RWPE2 (cell line): ENCODE results near the gene CDON.

Source experiments
- ATAC-seq: fragments of 200-7000 bp; cut with Tn5 transposase; 3 replicates; pipeline ENCODE4 v1.9.1; 2021; ENCODE audit warnings: low read depth
- DNase-seq: peaks from one replicate; pipeline ENCODE4 v3.0.0-alpha.2; 2020; ENCODE audit warnings: low spot score
- H3K27ac ChIP-seq: fragments of 450-650 bp; 2 replicates; pipeline ENCODE4 v1.5.1; 2017; ENCODE audit warnings: mild to moderate bottlenecking; ENCODE audit not compliant: poor library complexity, severe bottlenecking
- H3K27me3 ChIP-seq: fragments of 250-450 bp; sonication (Bioruptor Pico); 2 replicates; pipeline ENCODE4 v1.5.1; 2021; ENCODE audit warnings: mild to moderate bottlenecking, moderate library complexity; ENCODE audit not compliant: insufficient read depth, poor library complexity, severe bottlenecking
- H3K36me3 ChIP-seq: fragments of 250-450 bp; sonication (Bioruptor Pico); 2 replicates; pipeline ENCODE4 v1.5.1; 2020; ENCODE audit warnings: low read depth, mild to moderate bottlenecking, moderate library complexity
- H3K4me1 ChIP-seq: fragments of 250-450 bp; sonication (Bioruptor Pico); 2 replicates; pipeline ENCODE4 v1.5.1; 2021; ENCODE audit warnings: mild to moderate bottlenecking, moderate library complexity; ENCODE audit not compliant: insufficient read depth, poor library complexity, severe bottlenecking
- H3K4me3 ChIP-seq: fragments of 250-450 bp; sonication (Bioruptor Pico); 2 replicates; pipeline ENCODE4 v1.5.1; 2021; ENCODE audit warnings: mild to moderate bottlenecking, moderate library complexity; ENCODE audit not compliant: severe bottlenecking
- H3K9me3 ChIP-seq: fragments of 250-450 bp; sonication (Bioruptor Pico); 2 replicates; pipeline ENCODE4 v1.5.1; 2021; ENCODE audit warnings: mild to moderate bottlenecking, moderate library complexity; ENCODE audit not compliant: severe bottlenecking
- TF ChIP-seq, protein P1 (sequence below): fragments of 450-650 bp; IDR thresholded peaks from one replicate; pipeline ENCODE4 v1.5.1; 2017; ENCODE audit warnings: mild to moderate bottlenecking, moderate library complexity; ENCODE audit not compliant: poor library complexity, severe bottlenecking

Gene CDON, protein sequence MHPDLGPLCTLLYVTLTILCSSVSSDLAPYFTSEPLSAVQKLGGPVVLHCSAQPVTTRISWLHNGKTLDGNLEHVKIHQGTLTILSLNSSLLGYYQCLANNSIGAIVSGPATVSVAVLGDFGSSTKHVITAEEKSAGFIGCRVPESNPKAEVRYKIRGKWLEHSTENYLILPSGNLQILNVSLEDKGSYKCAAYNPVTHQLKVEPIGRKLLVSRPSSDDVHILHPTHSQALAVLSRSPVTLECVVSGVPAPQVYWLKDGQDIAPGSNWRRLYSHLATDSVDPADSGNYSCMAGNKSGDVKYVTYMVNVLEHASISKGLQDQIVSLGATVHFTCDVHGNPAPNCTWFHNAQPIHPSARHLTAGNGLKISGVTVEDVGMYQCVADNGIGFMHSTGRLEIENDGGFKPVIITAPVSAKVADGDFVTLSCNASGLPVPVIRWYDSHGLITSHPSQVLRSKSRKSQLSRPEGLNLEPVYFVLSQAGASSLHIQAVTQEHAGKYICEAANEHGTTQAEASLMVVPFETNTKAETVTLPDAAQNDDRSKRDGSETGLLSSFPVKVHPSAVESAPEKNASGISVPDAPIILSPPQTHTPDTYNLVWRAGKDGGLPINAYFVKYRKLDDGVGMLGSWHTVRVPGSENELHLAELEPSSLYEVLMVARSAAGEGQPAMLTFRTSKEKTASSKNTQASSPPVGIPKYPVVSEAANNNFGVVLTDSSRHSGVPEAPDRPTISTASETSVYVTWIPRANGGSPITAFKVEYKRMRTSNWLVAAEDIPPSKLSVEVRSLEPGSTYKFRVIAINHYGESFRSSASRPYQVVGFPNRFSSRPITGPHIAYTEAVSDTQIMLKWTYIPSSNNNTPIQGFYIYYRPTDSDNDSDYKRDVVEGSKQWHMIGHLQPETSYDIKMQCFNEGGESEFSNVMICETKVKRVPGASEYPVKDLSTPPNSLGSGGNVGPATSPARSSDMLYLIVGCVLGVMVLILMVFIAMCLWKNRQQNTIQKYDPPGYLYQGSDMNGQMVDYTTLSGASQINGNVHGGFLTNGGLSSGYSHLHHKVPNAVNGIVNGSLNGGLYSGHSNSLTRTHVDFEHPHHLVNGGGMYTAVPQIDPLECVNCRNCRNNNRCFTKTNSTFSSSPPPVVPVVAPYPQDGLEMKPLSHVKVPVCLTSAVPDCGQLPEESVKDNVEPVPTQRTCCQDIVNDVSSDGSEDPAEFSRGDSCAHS (N-terminal part only)

DNA sequence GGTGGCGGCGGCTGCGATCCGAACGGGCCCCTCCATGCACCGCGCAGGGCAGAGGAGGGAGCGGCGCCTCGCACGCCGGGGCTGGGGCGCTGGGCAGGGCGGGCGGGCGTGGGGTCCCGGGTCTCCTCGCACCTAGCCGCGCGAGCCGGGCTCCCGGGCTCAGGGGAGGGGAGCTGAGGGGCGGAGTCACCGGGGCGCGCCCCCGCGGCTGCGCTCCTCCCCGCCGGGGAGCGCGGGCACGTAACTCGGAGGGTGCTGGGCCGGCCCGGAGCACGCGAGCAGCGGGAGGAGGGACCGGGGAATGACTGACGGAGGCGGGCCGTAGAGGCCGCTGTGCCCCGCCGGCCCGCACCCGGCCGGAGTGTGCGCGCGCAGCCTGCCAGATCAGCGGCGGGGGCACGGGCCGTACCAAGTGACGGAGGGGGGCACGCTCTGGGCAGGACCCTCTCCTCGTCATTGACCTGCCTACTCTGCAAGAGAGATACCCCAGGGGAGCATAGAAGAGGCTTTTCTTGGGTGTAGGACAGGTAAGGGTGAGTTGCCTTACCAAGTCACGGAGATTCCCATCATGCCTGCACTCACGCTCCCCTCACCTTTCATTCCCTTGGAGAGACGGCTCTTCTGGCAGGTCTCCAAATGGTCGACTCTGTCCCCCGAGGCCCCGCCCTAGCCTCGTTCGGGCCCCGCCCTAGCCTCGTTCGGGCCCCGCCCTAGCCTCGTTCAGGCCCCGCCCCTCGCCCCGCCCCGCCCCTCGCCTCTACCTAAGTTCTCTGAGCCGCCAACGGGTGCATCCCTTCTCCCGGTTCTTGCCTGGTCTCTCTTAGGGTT, at the start of gene CDON:
CDON (minus strand) TSS at position 188 of the 828 bp plus-strand sequence. CDS start 39,390 bp downstream, outside the sequence.
- ATAC-seq, result peak; percentile 93
- no peaks in the 10 kb centered on the region for H3K27me3 ChIP-seq

DNA sequence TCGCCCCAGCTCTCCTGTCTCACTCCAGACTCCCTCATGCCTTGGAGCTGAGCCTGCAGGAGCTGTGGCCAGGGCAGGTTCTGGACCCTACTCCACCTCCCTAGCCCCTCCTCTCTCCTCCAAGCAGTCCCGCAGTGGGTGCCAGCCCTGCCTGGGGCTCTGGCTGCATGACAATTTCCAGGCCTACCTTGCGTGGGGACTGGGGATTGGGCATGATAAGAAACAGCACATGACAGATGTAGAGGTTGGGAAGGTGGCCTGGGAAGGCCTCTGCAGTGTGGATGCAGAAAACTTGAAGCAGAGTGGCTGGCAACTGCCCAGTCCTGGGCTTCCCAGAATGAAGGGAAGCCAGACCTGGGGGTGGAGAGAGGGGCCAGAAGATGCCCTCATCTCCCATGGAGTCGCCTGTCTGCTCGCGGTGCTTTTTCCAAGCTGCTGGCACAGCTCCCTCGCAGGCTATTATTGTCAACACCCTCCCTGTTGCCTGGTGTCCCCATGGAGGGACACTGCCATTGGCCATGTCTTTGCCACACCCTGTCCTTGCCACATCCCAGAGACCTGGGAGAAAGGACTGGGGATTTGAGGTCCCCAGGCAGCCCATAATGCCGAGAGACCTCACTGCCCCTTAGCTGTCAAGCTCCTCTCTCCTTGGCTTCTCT, 48.9 kb upstream of the CDON start:
- TF ChIP-seq, protein P1, sequence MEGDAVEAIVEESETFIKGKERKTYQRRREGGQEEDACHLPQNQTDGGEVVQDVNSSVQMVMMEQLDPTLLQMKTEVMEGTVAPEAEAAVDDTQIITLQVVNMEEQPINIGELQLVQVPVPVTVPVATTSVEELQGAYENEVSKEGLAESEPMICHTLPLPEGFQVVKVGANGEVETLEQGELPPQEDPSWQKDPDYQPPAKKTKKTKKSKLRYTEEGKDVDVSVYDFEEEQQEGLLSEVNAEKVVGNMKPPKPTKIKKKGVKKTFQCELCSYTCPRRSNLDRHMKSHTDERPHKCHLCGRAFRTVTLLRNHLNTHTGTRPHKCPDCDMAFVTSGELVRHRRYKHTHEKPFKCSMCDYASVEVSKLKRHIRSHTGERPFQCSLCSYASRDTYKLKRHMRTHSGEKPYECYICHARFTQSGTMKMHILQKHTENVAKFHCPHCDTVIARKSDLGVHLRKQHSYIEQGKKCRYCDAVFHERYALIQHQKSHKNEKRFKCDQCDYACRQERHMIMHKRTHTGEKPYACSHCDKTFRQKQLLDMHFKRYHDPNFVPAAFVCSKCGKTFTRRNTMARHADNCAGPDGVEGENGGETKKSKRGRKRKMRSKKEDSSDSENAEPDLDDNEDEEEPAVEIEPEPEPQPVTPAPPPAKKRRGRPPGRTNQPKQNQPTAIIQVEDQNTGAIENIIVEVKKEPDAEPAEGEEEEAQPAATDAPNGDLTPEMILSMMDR, result no peak
- H3K4me3 ChIP-seq, result no peak overlapping the region
- no peaks in the 10 kb centered on the region for H3K27me3 ChIP-seq
- H3K9me3 ChIP-seq, result no peaks in the 10 kb centered on the region
- no peak overlapping the region for H3K27ac ChIP-seq
- H3K36me3 ChIP-seq, result no peaks in the 10 kb centered on the region
- no peak for DNase-seq
- H3K4me1 ChIP-seq, result peaks cover 6% of the 10 kb centered on the region
- ATAC-seq, result no peak

More for the DNA sequence above, at the start of gene CDON:
- TF ChIP-seq, protein P1, result no peak
- Histone ChIP-seq H3K36me3 (no peaks in the 10 kb centered on the region), H3K4me1 (peaks cover 4% of the 10 kb centered on the region), H3K27ac (peak within 1 kb of the TSS; percentile 30), H3K9me3 (no peaks in the 10 kb centered on the region), H3K4me3 (peak within 1 kb of the TSS; percentile 39)
- DNase-seq, result peak; percentile 92

DNA sequence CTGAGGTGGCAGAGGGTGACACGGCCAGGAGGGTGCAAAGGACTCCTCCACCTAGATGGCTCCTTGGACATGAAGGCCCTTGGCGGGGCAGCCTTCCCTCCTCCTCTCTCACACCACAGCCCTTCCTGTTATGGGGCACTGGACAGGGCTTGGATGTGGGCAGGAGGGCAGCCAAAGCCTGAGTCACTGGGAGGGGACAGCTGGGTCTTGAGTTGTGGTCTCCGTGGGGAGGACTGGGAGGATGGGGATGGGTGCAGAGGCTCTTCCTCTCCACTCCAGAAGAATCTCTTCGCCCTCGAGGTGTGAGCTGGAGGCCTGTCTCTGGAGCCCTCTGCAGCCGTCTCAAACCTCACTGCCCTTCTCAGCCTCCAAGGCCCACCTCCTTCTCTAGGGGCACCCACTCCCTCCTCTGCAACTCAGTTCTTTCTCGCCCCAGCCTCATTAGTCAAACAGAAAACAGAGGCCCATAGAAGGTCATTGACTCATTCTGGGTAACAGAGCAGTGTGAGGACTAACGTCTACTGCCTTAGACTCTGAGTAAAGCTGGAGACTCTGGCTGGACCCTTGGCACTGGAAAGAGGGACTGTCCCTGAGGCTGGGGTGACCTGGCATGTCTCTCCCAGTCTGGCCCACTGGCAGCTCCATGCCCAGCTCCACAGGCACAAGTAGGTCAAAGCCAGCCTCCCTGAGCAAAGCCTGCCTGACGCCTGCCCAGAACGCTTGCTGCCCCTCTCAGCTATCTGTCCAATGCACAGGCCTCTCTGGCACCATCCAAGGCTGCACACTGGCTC, 47.5 kb upstream of the CDON start:
- H3K27ac ChIP-seq, result no peak overlapping the region
- H3K9me3 ChIP-seq, result no peaks in the 10 kb centered on the region
- DNase-seq (no peak), ATAC-seq (no peak)
- peaks cover 6% of the 10 kb centered on the region for H3K4me1 ChIP-seq
- TF ChIP-seq, protein P1, result no peak
- no peaks in the 10 kb centered on the region for H3K27me3 ChIP-seq
- no peaks in the 10 kb centered on the region for H3K36me3 ChIP-seq
- H3K4me3 ChIP-seq, result no peak overlapping the region
